ENCODE data around the gene SEC16B.

The SEC16B gene

DNA sequence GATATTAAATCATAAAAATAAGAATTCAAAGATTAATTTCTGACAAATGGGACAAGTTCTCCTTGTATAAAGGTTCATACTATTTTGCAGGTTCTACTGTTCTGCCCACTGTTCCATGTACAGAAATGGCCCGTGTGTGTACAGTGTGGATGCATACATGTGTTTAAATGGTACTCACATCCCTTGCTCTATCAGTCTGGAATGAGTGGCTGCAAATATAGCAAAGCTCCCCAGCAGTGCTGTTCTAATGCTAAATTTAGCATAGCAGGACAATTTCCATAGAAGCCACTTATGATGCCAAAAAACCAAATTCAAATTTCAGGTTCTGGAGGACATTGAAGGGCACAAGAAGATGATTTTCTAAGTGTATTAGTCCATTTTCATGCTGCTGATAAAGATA lies 9.4 kb upstream of the SEC16B start:
- DNase-seq (ENCODE audit: low read depth in 2 of 2) = no peak

DNA sequence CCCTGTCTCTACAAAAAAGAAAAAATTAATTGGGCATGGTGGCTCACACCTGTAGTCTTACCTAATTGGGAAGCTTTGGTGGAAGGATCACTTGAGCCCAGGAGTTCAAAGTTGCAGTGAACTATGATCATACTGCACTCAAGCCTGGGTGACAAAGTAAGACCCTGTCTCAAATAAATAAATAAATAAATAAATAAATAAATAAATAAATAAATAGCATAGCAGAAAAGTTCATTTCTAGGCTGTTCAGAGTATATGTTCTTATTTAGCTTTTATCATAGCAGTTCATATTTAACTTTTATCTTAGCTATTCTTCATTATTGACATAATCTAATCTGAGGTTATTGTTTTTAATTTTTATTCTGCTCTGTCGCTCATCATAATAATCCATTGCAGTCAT lies 8.7 kb upstream of the SEC16B start:
- DNase-seq (ENCODE audit: low read depth in 2 of 2) = no peak

DNA sequence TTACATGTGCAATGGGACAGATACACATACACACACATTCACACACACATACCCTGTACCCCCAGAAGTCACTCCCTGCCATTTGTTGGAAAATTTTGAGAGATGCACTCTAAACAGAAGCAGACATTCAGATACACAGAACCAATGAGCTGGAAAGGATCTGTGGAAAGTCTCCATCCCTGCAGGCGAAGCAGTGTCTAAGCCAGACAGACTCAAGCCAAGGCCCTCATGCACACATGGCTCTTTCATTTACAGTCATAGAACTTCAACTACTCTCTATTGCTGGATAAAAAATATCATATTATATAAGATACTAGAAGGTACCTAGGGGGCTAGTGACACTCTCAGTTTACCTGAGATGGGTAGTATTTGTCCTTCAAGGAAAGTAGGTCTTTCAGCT lies 7.3 kb upstream of the SEC16B start:
- no peak for DNase-seq (ENCODE audit: low read depth in 2 of 2)

DNA sequence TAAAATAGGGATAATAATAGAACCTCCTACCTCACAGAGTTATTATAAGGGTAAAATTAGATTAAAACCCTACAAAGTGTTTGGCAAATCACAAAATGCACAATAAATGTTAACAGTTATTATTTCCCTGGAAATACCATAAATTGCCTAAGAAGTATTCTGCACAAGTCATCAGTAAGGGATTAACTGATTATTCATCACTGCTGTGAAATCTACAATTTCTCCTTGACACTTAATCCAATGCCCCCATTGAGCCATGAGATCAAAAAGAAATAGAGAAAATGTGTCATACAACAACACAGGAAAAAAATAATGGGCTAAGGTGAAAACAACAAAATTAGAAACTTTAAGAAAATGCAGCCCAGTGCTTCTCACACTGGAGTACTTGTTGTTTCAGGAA lies 6.7 kb upstream of the SEC16B start:
- no peak for DNase-seq (ENCODE audit: low read depth in 2 of 2)

DNA sequence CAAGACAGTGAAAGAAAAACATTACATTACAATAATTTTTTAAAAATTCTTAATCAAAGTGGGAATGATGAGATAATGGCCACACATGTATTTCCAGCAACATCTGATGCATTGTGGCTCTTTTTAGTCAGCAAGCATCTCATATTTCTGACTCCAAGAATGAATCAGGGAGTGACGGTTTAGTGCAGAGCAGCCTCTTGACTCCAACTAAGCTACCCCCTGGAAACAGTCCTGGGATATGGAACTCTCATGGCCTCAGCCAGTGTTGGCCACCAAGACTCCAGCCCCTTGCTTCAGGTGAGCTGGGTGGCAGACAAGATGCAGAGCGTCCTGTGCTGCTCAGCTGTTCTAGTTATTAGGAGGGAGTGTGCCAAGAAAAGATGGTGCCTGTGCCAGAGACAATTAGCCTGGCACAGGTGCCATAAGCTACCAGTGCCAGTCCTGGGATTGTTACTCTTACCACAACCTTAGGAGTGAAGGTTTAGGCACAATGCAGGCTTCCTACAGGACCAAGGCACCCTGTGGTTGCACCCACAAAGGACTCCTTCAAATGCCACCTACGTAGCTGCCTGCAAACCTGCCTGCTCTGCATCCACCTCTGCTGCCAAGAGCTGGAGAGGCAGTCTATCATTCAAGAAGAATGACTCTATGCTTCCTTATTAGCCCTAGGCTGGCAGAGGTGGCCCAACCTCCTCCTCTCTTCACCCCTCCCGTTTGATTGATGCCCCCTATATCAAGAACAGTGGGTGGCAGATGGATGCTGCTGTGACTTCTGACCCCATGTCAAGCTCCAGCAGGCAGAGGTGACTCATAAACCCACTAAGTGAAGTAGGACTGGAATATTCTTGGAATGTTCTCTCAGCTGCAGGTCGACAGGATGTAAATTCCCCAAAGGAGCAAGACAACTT lies 6.0 kb upstream of the SEC16B start:
- no peak for DNase-seq (ENCODE audit: low read depth in 2 of 2)

DNA sequence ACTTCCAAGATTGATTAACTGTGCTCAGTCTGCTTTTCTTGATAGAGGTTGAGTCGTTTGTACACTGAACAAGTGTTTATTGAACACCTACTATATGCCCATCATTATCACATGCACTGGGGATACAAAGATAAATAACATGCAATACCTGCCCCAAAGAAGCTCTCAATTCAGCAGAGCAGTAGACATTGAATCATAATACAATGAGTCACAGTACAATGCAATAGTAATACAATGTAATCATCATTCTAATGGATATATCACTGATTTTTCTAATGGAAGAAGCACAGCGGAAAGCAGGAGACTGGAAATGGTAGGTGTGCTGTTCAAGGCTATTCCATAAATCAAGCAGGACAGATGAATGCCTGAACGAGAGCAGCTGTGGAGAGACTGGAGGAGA lies 3.7 kb upstream of the SEC16B start:
- no peak for DNase-seq (ENCODE audit: low read depth in 2 of 2)

DNA sequence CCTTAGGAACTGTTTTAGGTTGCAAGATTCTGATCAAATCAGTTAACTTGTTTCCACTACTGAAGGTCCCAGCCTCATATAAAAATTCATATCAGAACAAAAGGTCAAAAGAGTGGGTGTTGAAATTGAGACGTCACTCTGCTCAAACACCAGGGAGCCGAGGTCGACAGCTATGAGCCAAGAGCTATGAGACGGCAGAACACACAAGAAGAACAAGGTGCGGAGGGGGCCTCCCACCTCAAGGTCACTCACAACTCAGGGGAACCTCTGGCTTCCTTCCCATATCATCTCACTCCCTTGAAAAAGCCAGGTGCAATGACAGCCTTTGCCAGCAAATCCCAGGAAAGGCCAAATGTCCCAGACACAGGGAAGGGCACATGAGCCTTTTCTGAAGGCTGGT lies 749 bp downstream of the SEC16B start:
- DNase-seq (ENCODE audit: low read depth in 2 of 2) = no peak

DNA sequence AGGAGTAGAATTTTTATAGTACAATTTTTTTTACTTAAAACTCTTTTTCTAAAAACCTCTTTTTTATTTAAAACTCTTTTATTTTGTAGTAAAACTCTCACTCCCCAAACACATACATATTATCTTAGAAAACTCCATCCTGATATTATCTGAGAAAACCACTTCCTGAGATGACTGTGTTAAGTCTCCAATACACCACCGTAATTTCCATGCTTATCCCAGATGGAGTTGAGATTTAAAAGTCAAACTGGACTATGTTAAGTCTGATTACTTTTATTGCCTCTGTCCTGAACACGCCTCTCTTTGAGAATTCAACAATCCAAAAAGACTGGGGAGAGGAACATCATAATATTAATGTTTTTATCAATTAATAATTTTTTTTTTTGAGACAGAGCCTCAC lies 3.7 kb downstream of the SEC16B start:
- DNase-seq (ENCODE audit: low read depth in 2 of 2) = no peak

DNA sequence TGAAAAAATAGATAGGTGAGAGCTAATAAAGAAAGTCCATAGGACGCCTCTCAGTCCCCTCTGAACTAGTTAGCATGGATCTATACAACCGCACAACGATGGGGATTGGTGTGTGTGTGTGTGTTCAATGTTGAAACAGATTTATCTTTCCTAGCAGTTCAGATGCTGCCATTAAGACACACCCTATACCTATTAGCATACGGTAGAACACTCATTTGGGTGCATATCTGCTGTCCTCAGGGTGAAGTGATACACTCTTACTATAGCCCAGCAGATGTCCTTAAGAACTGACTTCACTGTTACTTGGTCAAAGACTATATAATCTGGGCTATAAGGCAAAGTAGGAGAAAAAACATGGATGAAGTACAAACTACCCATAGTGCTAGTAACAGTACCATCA lies 4.6 kb downstream of the SEC16B start:
- DNase-seq (ENCODE audit: low read depth in 2 of 2) = no peak

DNA sequence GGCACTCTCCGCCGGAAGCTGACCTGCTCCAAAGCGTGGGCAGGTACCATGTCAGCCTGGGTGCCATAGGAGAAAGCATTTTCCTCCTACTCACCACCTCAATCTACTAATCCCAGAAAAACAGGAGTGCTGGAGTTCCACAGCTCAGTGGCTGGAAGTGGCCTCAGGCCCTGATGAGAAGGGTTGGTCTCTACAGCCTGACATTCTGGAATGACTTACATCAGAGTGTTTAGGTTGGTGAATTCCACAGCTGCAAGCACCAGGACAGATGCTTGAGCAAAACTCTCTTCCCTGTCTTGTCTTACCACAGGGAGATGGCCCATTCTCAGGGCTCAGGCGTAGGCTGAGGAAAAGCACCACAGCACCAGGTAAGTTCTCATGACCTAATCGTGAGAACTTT lies 5.5 kb downstream of the SEC16B start:
- no peak for DNase-seq (ENCODE audit: low read depth in 2 of 2)

DNA sequence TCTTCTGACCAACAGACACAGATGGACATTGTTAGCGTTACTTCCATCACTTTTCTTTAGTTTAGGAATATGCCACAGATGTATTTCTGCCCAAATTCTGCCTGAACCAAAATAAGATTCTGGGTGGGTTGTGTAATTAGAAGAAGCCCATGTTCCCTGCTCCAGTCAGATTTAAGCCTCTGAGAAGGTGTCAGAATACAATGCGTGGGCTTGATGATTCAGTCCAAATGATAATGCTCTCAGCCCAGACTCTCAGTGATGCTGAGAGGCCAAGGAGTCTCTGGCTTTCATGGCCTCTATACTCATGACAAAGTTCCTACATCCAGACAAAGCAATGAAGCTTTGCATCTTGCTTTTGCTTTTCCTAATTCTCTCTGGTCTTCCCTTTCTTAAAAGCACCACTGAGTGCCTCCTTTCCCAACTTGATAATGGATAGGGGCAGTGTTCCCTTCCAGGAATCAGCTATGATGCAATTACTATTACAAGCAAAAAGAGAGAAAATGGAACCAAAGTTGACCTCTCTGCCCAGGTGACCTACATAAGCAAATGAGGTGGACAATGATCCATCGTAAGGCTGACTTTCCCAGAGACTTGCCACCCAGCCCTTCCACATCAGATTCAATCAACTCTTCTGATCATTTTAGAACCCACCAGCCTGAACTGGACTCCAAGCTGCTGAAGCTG lies 8.8 kb downstream of the SEC16B start:
- DNase-seq (ENCODE audit: low read depth in 2 of 2) = no peak

DNA sequence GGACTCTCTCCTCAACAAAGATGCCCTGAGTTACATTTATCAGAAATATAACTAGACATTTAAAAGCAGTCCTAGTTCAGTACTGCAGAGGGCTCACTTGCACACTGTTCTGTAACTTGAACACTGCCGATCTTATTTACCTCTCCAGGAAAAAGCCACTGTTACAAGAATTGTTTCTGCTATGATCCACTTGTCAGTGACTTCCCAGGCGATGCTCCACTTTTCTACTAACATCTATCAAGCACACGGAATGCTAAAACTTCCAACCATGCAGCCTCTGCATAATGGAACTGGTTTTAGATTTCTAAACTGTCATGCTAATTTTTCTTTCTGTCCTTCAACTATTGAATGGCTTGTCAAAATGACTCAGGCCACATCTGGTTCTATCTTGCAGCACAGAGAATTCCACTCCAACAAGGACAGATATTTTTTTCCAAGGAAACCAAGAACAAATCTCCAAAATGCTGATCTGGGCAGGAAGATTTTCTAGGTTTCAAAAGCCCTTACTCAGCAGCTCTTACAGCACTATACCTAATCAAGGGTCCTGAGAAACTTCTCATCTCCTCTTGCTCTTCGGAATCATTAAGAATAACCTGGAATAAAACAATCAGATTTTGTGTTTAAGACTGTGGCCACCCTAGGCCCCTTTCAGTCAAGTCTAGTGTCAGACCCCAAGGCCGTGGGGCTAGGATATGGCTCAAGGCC lies 9.9 kb downstream of the SEC16B start:
- DNase-seq (ENCODE audit: low read depth in 2 of 2) = no peak

DNA sequence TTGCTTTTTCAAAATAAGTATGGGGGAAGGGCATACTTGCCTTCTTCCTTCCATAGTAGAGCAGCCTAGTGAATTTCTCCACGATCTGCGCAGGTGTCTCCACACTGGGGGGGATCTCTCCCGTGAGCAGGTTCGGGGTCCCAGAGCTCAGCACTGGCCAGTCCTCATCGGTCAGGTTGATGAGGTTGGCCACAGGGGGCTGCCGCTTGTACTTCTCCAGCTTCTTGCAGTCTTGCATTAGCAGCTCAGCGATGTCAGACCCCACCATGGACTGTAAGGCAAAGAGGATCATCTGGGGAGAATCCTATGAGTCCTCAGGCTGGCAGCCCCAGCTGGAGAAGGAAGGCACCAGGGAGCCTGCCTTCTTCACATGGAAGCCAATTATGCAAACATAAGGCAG lies 11.8 kb downstream of the SEC16B start:
- no peak for DNase-seq (ENCODE audit: low read depth in 2 of 2)

DNA sequence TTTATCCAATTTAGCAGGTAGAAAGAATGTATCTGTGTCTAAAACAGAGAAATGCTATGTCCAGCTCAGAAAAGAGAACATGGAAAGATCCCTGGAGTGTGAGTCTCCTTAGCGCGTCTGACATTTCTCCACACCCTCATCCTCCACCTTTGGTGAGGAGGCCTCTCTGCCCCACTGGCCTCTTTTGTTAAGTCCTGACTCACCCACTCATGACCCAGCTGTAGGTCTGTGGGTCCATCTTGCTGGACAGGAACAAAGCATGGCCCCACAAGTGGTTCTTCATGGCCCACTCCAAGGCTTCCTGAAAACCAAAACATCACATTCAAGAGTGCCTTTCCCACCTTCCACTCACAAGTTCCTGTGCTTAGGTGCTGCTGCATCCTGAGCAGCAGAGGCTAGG lies 15.8 kb downstream of the SEC16B start:
- no peak for DNase-seq (ENCODE audit: low read depth in 2 of 2)

DNA sequence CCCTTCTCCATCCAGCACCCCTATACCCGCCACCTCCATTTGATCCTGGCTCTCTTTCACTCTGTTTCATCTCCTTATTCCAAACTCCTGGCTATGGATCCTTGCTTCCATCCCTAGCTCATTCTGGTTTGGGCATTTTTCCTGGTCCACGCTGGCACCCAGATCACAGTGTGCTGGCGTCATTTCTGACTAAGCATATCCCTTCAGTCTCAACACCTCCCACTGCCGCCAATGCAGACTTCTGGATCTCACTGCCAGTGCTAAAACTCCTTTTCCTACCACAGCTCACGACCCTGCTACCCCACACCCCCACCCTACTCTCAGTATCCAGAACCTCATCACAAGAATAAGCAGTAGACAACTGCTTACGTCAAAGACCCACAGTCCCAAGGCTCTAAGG lies 16.3 kb downstream of the SEC16B start:
- no peak for DNase-seq (ENCODE audit: low read depth in 2 of 2)

DNA sequence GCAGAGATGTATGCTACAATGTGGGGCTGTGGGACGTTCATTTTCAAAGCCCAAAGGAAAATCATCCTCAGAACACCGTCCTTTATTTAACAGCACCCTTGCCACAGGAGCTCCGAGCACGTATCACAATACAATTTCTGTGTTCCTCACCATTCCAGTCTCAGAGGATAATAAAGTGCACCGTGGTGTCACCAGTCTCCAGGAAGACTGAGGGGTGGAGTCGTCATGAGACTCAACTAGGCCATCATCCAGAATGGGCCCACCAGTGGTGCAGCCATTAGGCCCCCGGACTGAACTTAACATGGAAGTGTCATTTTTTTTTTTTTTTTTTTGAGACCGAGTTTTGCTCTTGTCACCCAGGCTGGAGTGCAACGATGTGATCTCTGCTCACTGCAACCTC lies 17.2 kb downstream of the SEC16B start:
- no peak for DNase-seq (ENCODE audit: low read depth in 2 of 2)

DNA sequence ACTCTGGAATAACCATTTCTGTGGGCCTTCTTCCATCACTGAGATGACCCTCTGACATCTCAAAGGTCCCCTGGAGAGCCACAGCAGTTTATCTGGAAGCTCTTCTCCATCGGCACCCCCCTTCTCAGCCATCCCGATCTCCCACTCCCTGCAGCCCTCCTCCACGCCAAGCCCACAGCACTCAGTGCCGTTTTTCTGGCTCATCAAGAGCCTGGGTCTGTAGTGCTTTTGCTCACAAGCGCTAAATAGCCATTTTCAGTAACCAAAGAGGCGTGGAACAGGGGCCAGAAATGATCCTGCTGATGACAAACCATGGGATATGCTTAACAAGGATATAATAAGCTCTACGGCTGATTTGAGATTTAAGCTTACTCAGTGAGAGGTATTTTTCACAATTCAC lies 17.6 kb downstream of the SEC16B start:
- no peak for DNase-seq (ENCODE audit: low read depth in 2 of 2)

DNA sequence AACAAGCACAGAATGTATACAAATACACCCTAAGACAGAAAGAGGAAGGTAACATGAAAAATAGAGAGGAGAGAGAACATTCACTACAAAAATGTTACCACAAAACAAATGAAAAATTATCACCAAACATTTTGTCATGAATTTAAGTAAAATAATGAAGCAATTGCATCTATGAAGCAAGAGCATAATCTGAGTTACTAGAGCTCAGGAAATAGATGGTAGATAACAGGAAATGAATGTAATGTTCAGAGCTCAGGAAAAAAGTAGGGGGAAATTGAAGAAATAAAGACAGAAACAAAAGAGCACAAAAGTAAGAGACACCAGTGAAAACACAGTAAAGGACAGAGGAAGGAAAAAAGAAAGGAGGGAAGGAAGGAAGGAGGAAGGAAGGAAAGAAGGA lies 19.4 kb downstream of the SEC16B start:
- DNase-seq (ENCODE audit: low read depth in 2 of 2) = no peak

DNA sequence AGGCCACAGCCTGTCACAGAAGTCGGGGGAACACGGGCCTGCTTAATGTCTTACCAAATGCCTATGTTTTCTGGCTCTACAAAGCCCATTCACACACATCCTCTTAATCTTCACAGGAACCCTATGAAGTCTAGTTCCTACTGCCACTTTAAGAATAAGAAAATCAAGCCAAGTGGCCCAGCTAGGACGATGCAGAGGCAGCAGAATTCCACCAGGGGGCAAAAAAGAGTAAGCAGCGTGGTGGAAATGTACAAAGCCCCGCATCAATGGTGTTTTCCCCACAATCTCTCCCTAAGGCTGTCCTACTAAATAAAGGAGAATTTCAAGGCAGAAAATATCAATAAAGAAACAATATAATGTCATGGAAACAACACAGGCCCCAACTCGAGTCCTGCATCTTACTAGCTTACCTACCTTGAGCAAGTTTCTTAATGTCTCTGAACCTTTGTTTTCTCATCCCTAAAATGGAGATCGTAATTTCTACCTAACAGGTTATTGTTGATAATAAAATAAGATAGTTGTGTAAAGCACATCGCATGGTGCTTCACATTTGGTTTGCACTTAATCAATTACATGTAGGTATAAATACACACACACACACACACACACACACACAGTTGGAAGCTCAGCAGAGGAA lies 21.4 kb downstream of the SEC16B start:
- no peak for DNase-seq (ENCODE audit: low read depth in 2 of 2)

DNA sequence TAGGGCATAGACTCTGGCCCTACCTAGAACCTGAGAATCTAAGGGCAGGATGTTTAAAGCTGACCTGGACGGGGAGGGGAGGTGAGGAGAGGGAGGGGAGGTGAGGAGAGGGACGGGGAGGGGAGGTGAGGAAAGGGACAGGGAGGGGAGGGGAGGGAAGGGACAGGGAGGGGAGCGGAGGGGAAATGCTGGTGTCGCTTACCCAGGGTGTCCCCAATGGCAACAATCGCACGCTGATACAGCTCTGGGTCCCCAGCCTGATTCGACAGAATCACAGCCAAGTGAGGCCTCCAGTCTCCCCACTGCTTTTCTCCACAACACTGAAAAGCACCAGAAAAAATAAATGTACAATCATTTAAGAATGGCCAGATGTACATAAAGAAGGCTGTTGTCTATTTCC lies 22.2 kb downstream of the SEC16B start:
- DNase-seq (ENCODE audit: low read depth in 2 of 2) = no peak

DNA sequence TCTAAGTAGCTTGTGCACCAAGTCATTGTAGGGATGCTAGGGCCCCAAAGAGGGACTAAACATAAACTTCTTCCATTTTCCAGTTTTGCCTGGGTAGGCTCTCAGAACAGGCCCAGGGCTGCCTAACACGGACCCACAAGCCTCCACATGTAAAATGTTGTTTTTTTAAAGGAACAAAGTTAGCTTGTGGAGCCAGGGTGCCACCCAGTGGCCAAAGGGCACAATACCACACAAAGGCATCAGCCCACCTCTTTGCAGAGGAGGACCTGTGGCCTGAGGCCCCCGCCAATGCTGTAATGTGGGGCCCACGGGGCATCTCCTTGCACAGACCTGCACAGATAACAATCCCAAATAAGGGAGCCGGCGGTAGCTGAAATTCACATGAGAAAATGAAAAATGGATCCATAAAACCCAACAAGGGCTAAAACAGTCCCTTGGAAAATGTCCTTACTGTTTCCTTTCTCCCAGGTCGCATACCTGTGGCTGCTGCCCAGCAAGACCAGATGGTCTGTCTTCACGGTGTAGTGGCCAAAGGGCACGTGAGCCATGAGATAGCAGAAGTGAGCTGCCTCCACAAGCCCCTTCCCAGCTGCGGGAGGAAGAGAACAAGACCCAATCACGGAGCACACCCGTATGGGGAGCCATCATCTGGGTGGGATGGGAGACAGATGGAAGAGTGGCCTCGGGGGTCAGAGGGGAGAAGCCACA lies 23.8 kb downstream of the SEC16B start:
- DNase-seq (ENCODE audit: low read depth in 2 of 2) = no peak
